GM23338 (cell line): ENCODE measurements around the gene WFS1. TPM values are rescaled to one million over a fixed set of nuclear protein-coding genes. Genes with fewer than 3 reads are reported as not detected.

Experiments
- CREB1 ChIP-seq: fragments of 250-450 bp; sonication (Bioruptor Pico); IDR thresholded peaks from 2 replicates; pipeline ENCODE4 v1.5.0; 2020; ENCODE audit warnings: low read depth, mild to moderate bottlenecking, moderate library complexity
- POLR2AphosphoS5 ChIP-seq: IDR thresholded peaks from 2 replicates; pipeline ENCODE4 v1.6.1; 2016; ENCODE audit warnings: antibody characterized with exemption, low read depth
- polyA plus RNA-seq: library from polyadenylated mRNA; unstranded; fragments of >200 nt; fragmentation: Nextera tagmentation; extraction: Ambion mirVana; gene quantifications from 2 replicates; pipeline ENCODE4 v1.2.1, GENCODE V29; 2016
- total RNA-seq: library from RNA; depleted of rRNA; stranded (reverse); fragments of >200 nt; shearing (Covaris generic); gene quantifications from 2 replicates; pipeline ENCODE4 v1.2.3, GENCODE V29; 2014
- TF ChIP-seq, protein P1 (sequence below): fragments of 250-450 bp; sonication (Bioruptor Pico); IDR thresholded peaks from 2 replicates; pipeline ENCODE4 v1.5.0; 2020; ENCODE audit warnings: mild to moderate bottlenecking, moderate library complexity
- TF ChIP-seq, protein P2 (sequence below): IDR thresholded peaks from one replicate; pipeline ENCODE4 v1.6.1; 2018; ENCODE audit warnings: antibody characterized with exemption; ENCODE audit not compliant: unreplicated experiment

WFS1 gene
- total and polyA plus RNA-seq, 2 experiments from 2014 or later: 24.7 to 45.4 TPM

DNA sequence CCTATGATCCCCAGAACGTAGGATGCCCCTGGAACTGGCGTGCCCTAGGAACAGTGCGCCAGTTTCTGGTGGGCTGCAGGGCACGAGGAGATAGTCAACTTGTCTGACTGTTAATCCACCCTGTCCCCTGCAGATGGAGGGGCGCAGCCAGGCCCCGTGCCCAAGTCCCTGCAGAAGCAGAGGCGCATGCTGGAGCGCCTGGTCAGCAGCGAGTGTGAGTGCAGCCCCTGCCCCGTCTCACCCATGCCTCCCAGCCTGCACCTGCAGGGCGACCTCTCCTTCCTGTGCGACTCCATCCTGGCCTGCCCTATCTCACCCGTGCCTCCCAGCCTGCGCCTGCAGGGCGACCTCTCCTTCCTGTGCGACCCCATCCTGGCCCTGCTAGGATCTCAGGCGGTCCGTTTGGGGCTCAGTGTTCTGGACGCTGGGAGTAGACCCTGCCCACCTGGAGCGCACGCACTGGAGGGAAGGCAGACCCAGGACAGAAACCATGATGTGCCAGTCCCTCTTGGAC, 22.2 kb downstream of the WFS1 start (continued):
- TF ChIP-seq, protein P1, sequence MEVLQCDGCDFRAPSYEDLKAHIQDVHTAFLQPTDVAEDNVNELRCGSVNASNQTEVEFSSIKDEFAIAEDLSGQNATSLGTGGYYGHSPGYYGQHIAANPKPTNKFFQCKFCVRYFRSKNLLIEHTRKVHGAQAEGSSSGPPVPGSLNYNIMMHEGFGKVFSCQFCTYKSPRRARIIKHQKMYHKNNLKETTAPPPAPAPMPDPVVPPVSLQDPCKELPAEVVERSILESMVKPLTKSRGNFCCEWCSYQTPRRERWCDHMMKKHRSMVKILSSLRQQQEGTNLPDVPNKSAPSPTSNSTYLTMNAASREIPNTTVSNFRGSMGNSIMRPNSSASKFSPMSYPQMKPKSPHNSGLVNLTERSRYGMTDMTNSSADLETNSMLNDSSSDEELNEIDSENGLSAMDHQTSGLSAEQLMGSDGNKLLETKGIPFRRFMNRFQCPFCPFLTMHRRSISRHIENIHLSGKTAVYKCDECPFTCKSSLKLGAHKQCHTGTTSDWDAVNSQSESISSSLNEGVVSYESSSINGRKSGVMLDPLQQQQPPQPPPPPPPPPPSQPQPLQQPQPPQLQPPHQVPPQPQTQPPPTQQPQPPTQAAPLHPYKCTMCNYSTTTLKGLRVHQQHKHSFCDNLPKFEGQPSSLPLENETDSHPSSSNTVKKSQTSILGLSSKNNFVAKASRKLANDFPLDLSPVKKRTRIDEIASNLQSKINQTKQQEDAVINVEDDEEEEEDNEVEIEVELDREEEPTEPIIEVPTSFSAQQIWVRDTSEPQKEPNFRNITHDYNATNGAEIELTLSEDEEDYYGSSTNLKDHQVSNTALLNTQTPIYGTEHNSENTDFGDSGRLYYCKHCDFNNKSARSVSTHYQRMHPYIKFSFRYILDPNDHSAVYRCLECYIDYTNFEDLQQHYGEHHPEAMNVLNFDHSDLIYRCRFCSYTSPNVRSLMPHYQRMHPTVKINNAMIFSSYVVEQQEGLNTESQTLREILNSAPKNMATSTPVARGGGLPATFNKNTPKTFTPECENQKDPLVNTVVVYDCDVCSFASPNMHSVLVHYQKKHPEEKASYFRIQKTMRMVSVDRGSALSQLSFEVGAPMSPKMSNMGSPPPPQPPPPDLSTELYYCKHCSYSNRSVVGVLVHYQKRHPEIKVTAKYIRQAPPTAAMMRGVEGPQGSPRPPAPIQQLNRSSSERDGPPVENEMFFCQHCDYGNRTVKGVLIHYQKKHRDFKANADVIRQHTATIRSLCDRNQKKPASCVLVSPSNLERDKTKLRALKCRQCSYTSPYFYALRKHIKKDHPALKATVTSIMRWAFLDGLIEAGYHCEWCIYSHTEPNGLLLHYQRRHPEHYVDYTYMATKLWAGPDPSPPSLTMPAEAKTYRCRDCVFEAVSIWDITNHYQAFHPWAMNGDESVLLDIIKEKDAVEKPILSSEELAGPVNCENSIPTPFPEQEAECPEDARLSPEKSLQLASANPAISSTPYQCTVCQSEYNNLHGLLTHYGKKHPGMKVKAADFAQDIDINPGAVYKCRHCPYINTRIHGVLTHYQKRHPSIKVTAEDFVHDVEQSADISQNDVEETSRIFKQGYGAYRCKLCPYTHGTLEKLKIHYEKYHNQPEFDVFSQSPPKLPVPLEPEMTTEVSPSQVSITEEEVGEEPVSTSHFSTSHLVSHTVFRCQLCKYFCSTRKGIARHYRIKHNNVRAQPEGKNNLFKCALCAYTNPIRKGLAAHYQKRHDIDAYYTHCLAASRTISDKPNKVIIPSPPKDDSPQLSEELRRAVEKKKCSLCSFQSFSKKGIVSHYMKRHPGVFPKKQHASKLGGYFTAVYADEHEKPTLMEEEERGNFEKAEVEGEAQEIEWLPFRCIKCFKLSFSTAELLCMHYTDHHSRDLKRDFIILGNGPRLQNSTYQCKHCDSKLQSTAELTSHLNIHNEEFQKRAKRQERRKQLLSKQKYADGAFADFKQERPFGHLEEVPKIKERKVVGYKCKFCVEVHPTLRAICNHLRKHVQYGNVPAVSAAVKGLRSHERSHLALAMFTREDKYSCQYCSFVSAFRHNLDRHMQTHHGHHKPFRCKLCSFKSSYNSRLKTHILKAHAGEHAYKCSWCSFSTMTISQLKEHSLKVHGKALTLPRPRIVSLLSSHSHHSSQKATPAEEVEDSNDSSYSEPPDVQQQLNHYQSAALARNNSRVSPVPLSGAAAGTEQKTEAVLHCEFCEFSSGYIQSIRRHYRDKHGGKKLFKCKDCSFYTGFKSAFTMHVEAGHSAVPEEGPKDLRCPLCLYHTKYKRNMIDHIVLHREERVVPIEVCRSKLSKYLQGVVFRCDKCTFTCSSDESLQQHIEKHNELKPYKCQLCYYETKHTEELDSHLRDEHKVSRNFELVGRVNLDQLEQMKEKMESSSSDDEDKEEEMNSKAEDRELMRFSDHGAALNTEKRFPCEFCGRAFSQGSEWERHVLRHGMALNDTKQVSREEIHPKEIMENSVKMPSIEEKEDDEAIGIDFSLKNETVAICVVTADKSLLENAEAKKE (CRISPR knock-in tag): no peak
- TF ChIP-seq CREB1 (CRISPR knock-in tag) (no peak), POLR2AphosphoS5 (no peak)
- TF ChIP-seq, protein P2, sequence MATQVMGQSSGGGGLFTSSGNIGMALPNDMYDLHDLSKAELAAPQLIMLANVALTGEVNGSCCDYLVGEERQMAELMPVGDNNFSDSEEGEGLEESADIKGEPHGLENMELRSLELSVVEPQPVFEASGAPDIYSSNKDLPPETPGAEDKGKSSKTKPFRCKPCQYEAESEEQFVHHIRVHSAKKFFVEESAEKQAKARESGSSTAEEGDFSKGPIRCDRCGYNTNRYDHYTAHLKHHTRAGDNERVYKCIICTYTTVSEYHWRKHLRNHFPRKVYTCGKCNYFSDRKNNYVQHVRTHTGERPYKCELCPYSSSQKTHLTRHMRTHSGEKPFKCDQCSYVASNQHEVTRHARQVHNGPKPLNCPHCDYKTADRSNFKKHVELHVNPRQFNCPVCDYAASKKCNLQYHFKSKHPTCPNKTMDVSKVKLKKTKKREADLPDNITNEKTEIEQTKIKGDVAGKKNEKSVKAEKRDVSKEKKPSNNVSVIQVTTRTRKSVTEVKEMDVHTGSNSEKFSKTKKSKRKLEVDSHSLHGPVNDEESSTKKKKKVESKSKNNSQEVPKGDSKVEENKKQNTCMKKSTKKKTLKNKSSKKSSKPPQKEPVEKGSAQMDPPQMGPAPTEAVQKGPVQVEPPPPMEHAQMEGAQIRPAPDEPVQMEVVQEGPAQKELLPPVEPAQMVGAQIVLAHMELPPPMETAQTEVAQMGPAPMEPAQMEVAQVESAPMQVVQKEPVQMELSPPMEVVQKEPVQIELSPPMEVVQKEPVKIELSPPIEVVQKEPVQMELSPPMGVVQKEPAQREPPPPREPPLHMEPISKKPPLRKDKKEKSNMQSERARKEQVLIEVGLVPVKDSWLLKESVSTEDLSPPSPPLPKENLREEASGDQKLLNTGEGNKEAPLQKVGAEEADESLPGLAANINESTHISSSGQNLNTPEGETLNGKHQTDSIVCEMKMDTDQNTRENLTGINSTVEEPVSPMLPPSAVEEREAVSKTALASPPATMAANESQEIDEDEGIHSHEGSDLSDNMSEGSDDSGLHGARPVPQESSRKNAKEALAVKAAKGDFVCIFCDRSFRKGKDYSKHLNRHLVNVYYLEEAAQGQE: no peak
